Hepatocyte (in vitro differentiated cells): ENCODE measurements around the gene FGD5. TPM values are rescaled to one million over a fixed set of nuclear protein-coding genes. Genes with fewer than 3 reads are reported as not detected.

ENCODE experiments used
- DNase-seq: peaks from one replicate; pipeline ENCODE4 v3.0.0-alpha.2; 2016; ENCODE audit warnings: low spot score
- H2AFZ ChIP-seq: fragments of 200-600 bp; sonication (generic); 2 replicates; pipeline ENCODE4 v1.6.0; 2016; ENCODE audit warnings: antibody characterized with exemption, mild to moderate bottlenecking
- H3K27ac ChIP-seq: fragments of 200-600 bp; sonication (generic); 2 replicates; pipeline ENCODE4 v1.5.1; 2016; ENCODE audit warnings: mild to moderate bottlenecking
- H3K27me3 ChIP-seq: fragments of 200-600 bp; sonication (generic); 2 replicates; pipeline ENCODE4 v1.6.1; 2016
- H3K36me3 ChIP-seq: fragments of 200-600 bp; sonication (generic); replicated peaks from 2 replicates; pipeline ENCODE4 v1.5.1; 2016; ENCODE audit warnings: low read depth; ENCODE audit not compliant: insufficient read depth
- H3K4me1 ChIP-seq: fragments of 200-600 bp; sonication (generic); 2 replicates; pipeline ENCODE4 v1.5.1; 2016; ENCODE audit warnings: mild to moderate bottlenecking, moderate library complexity; ENCODE audit not compliant: insufficient read depth
- H3K4me2 ChIP-seq: fragments of 200-600 bp; sonication (generic); 2 replicates; pipeline ENCODE4 v1.6.0; 2016
- H3K4me3 ChIP-seq: fragments of 200-600 bp; sonication (generic); 2 replicates; pipeline ENCODE4 v1.5.1; 2016; ENCODE audit warnings: mild to moderate bottlenecking
- H3K79me2 ChIP-seq: fragments of 200-600 bp; sonication (generic); 2 replicates; pipeline ENCODE4 v1.6.0; 2017; ENCODE audit warnings: mild to moderate bottlenecking
- H3K9me2 ChIP-seq: fragments of 200-600 bp; sonication (generic); replicated peaks from 2 replicates; pipeline ENCODE4 v1.6.0; 2017; ENCODE audit warnings: mild to moderate bottlenecking; ENCODE audit not compliant: insufficient read depth
- H3K9me3 ChIP-seq: fragments of 200-600 bp; sonication (generic); 2 replicates; pipeline ENCODE4 v1.5.1; 2016; ENCODE audit warnings: low read depth, mild to moderate bottlenecking
- H4K20me1 ChIP-seq: fragments of 200-600 bp; sonication (generic); 2 replicates; pipeline ENCODE4 v1.6.0; 2016; ENCODE audit warnings: mild to moderate bottlenecking; ENCODE audit not compliant: insufficient read depth, poor library complexity, severe bottlenecking
- EZH2 ChIP-seq: fragments of 200-600 bp; sonication (generic); IDR thresholded peaks from 2 replicates; pipeline ENCODE4 v1.6.1; 2016; ENCODE audit warnings: antibody characterized with exemption, mild to moderate bottlenecking, borderline replicate concordance
- EZH2phosphoT487 ChIP-seq: fragments of 200-600 bp; sonication (generic); IDR thresholded peaks from one replicate; pipeline ENCODE4 v1.6.1; 2018; ENCODE audit warnings: antibody characterized with exemption, mild to moderate bottlenecking, low read depth, moderate library complexity; ENCODE audit not compliant: unreplicated experiment, severe bottlenecking
- WGBS: methylation state at CpG from one replicate; pipeline ENCODE4 v1.1.6; 2016; ENCODE audit warnings: low lambda C conversion rate; ENCODE audit errors: missing lambda C conversion rate; 5-methylcytosine and 5-hydroxymethylcytosine counted together
- polyA plus RNA-seq: library from polyadenylated mRNA; unstranded; fragments of >200 nt; fragmentation: Nextera tagmentation; extraction: Ambion mirVana; gene quantifications from 2 replicates; pipeline ENCODE4 v1.2.1, GENCODE V29; 2016
- total RNA-seq: library from RNA; depleted of rRNA; stranded (reverse); fragments of >200 nt; gene quantifications from 2 replicates; pipeline ENCODE4 v1.2.3, GENCODE V29; 2014
- TF ChIP-seq, protein P1 (sequence below): fragments of 200-600 bp; sonication (generic); IDR thresholded peaks from 2 replicates; pipeline ENCODE4 v1.5.1; 2016; ENCODE audit warnings: antibody characterized with exemption, mild to moderate bottlenecking; ENCODE audit not compliant: poor library complexity

FGD5 gene
- total and polyA plus RNA-seq, 2 experiments from 2014 or later, result 2.9 to 3.3 TPM

GRCh38 chr3:14774431-14774830 is 44.3 kb upstream of the FGD5 start:
- 75% methylated on average over 12 of the region's 12 CpGs for WGBS
- TF ChIP-seq EZH2 (no peak), EZH2phosphoT487 (no peak)
- TF ChIP-seq, protein P1, sequence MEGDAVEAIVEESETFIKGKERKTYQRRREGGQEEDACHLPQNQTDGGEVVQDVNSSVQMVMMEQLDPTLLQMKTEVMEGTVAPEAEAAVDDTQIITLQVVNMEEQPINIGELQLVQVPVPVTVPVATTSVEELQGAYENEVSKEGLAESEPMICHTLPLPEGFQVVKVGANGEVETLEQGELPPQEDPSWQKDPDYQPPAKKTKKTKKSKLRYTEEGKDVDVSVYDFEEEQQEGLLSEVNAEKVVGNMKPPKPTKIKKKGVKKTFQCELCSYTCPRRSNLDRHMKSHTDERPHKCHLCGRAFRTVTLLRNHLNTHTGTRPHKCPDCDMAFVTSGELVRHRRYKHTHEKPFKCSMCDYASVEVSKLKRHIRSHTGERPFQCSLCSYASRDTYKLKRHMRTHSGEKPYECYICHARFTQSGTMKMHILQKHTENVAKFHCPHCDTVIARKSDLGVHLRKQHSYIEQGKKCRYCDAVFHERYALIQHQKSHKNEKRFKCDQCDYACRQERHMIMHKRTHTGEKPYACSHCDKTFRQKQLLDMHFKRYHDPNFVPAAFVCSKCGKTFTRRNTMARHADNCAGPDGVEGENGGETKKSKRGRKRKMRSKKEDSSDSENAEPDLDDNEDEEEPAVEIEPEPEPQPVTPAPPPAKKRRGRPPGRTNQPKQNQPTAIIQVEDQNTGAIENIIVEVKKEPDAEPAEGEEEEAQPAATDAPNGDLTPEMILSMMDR, result no peak

DNA sequence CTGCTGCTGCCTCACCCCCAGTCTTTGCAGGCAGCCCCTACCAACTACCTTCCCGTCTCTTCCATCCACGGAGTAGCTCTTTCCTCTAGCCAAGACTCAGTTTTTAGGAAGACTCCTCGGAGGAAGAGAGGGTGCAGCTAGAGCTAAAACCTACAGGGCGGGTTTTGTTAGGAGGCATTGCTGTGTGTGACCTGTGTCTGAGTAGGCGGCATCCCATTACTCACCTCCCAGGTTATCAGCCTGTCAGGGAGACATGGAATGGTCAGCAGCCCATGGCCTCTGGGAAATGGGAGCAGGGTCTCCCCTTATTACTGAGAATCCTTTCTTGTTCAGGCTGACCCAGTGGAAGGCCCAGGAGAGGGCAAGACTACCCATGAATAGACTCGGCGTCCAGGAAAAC is 43.8 kb upstream of the FGD5 start:
- Histone ChIP-seq H3K9me3 (no peaks in the 10 kb centered on the region), H3K36me3 (no peaks in the 10 kb centered on the region), H3K27me3 (no peaks in the 10 kb centered on the region), H3K4me3 (no peak overlapping the region), H3K4me1 (no peaks in the 10 kb centered on the region), H3K9me2 (no peaks in the 10 kb centered on the region), H3K79me2 (no peaks in the 10 kb centered on the region), H2AFZ (no peak overlapping the region), H3K4me2 (no peak overlapping the region), H3K27ac (no peak overlapping the region), H4K20me1 (no peaks in the 10 kb centered on the region)
- no peak for DNase-seq
- TF ChIP-seq, protein P1, result no peak
- TF ChIP-seq EZH2phosphoT487, result no peak
- no peak for TF ChIP-seq EZH2
- 91% methylated on average over 7 of the region's 7 CpGs for WGBS

More at GRCh38 chr3:14774431-14774830, 44.3 kb upstream of the FGD5 start:
- no peaks in the 10 kb centered on the region for H3K9me3 ChIP-seq
- H3K9me2 ChIP-seq, result no peaks in the 10 kb centered on the region
- H3K4me2 ChIP-seq, result no peak overlapping the region
- H2AFZ ChIP-seq, result no peak overlapping the region
- H3K36me3 ChIP-seq, result no peaks in the 10 kb centered on the region
- DNase-seq, result no peak
- H3K4me1 ChIP-seq, result no peaks in the 10 kb centered on the region
- no peak overlapping the region for H3K27ac ChIP-seq
- no peaks in the 10 kb centered on the region for H3K27me3 ChIP-seq
- H4K20me1 ChIP-seq, result no peaks in the 10 kb centered on the region
- H3K79me2 ChIP-seq, result no peaks in the 10 kb centered on the region
- H3K4me3 ChIP-seq, result no peak overlapping the region

GRCh38 chr3:14775563-14775962 is 43.2 kb upstream of the FGD5 start:
- Histone ChIP-seq H3K36me3 (no peaks in the 10 kb centered on the region), H4K20me1 (no peaks in the 10 kb centered on the region), H2AFZ (no peak overlapping the region), H3K4me3 (no peak overlapping the region), H3K27ac (no peak overlapping the region), H3K27me3 (no peaks in the 10 kb centered on the region), H3K9me2 (no peaks in the 10 kb centered on the region), H3K79me2 (no peaks in the 10 kb centered on the region), H3K4me1 (no peaks in the 10 kb centered on the region), H3K4me2 (no peak overlapping the region), H3K9me3 (no peaks in the 10 kb centered on the region)
- TF ChIP-seq, protein P1, result no peak
- TF ChIP-seq EZH2phosphoT487 (no peak), EZH2 (no peak)
- DNase-seq, result no peak
- 96% methylated on average over 4 of the region's 4 CpGs for WGBS
